OCI-LY7 (cell line): ENCODE results near the gene SLC12A9. TPM values are rescaled to one million over a fixed set of nuclear protein-coding genes. Genes with fewer than 3 reads are reported as not detected.

Experiments used
- BruUV-seq: library from RNA; stranded (reverse); fragments of 400-500 nt; replicated peaks from 2 replicates; lab custom pipeline; 2021; lab: Mats Ljungman, UMichigan
- CTCF ChIA-PET: fragments of 300-600 bp; sonication (Branson Sonifier 250); formaldehyde crosslinking; loops from one replicate; lab custom pipeline; 2022; ENCODE audit warnings: antibody characterized with exemption; ENCODE audit not compliant: unreplicated experiment; lab: Charles Lee
- POLR2A ChIA-PET: fragments of 300-600 bp; sonication (Branson Sonifier 250); formaldehyde crosslinking; loops from one replicate; lab custom pipeline; 2022; ENCODE audit warnings: antibody characterized with exemption; lab: Charles Lee
- DNase-seq: peaks from one replicate; pipeline ENCODE4 v3.0.0-alpha.2; 2015; ENCODE audit warnings: low spot score
- H2AFZ ChIP-seq: fragments of 200-600 bp; sonication (generic), shearing (Covaris generic); 2 replicates; pipeline ENCODE4 v1.6.1; 2014; ENCODE audit warnings: mild to moderate bottlenecking, antibody characterized with exemption, low read length, moderate library complexity
- H3K27ac ChIP-seq: fragments of 200-600 bp; sonication (generic); 2 replicates; pipeline ENCODE4 v1.5.1; 2014; ENCODE audit warnings: mixed run types, low read depth, mild to moderate bottlenecking, moderate library complexity, low read length, inconsistent platforms; ENCODE audit not compliant: poor library complexity, severe bottlenecking
- H3K36me3 ChIP-seq: fragments of 200-600 bp; sonication (generic); 2 replicates; pipeline ENCODE4 v1.6.1; 2014; ENCODE audit warnings: mild to moderate bottlenecking, antibody characterized with exemption, low read length, moderate library complexity, mixed read lengths; ENCODE audit not compliant: insufficient read depth
- H3K4me1 ChIP-seq: fragments of 200-600 bp; sonication (generic); 2 replicates; pipeline ENCODE4 v1.5.1; 2014; ENCODE audit warnings: mild to moderate bottlenecking, low read length; ENCODE audit not compliant: insufficient read depth, poor library complexity, severe bottlenecking
- H3K4me2 ChIP-seq: fragments of 200-600 bp; sonication (generic); 2 replicates; pipeline ENCODE4 v1.6.1; 2014; ENCODE audit warnings: mild to moderate bottlenecking, low read length
- H3K4me3 ChIP-seq: fragments of 200-600 bp; sonication (generic); 2 replicates; pipeline ENCODE4 v1.5.1; 2014; ENCODE audit warnings: mild to moderate bottlenecking, low read depth, low read length; ENCODE audit not compliant: poor library complexity, severe bottlenecking
- H3K79me2 ChIP-seq: fragments of 200-600 bp; sonication (generic); 2 replicates; pipeline ENCODE4 v1.6.1; 2016; ENCODE audit warnings: low read depth, mild to moderate bottlenecking, low read length, moderate library complexity, mixed read lengths; ENCODE audit not compliant: insufficient read depth
- H3K9me2 ChIP-seq: fragments of 200-600 bp; sonication (generic); 2 replicates; pipeline ENCODE4 v1.6.1; 2016; ENCODE audit warnings: mild to moderate bottlenecking, low read length, mixed read lengths; ENCODE audit not compliant: insufficient read depth
- H3K9me3 ChIP-seq: fragments of 200-600 bp; sonication (generic); 2 replicates; pipeline ENCODE4 v1.6.1; 2014; ENCODE audit warnings: mild to moderate bottlenecking, mixed run types, low read length, mixed read lengths
- H4K20me1 ChIP-seq: fragments of 200-600 bp; sonication (generic); 2 replicates; pipeline ENCODE4 v1.6.1; 2014; ENCODE audit warnings: mild to moderate bottlenecking, antibody characterized with exemption, low read length, moderate library complexity, mixed read lengths; ENCODE audit not compliant: insufficient read depth
- CTCF ChIP-seq: fragments of 200-600 bp; sonication (generic); conservative IDR thresholded peaks from 2 replicates; pipeline ENCODE4 v1.5.1; 2014; ENCODE audit warnings: mild to moderate bottlenecking, antibody characterized with exemption, low read length, moderate library complexity, mixed read lengths
- EZH2phosphoT487 ChIP-seq: fragments of 200-600 bp; sonication (generic); IDR thresholded peaks from 2 replicates; pipeline ENCODE4 v1.6.1; 2018; ENCODE audit warnings: low read depth, borderline replicate concordance, mild to moderate bottlenecking, mixed run types, antibody characterized with exemption, low read length, moderate library complexity, mixed read lengths
- intact Hi-C: fragments of 100-400 bp; cut with micrococcal nuclease; formaldehyde crosslinking; loops from one replicate; pipeline ENCODE4 v1.10.0; 2022; ENCODE audit not compliant: unreplicated experiment
- total RNA-seq, 2 experiments: library from RNA; depleted of rRNA in 1 of 2; stranded (reverse); fragments of >200 nt in 1 of 2; shearing (Covaris generic) in 1 of 2; gene quantifications; 2 replicates each; pipeline ENCODE4 v1.2.3, GENCODE V29; 2014 to 2022

Gene SLC12A9
- total RNA-seq, 2 experiments from 2014 or later, result 15.7 to 25.6 TPM

DNA sequence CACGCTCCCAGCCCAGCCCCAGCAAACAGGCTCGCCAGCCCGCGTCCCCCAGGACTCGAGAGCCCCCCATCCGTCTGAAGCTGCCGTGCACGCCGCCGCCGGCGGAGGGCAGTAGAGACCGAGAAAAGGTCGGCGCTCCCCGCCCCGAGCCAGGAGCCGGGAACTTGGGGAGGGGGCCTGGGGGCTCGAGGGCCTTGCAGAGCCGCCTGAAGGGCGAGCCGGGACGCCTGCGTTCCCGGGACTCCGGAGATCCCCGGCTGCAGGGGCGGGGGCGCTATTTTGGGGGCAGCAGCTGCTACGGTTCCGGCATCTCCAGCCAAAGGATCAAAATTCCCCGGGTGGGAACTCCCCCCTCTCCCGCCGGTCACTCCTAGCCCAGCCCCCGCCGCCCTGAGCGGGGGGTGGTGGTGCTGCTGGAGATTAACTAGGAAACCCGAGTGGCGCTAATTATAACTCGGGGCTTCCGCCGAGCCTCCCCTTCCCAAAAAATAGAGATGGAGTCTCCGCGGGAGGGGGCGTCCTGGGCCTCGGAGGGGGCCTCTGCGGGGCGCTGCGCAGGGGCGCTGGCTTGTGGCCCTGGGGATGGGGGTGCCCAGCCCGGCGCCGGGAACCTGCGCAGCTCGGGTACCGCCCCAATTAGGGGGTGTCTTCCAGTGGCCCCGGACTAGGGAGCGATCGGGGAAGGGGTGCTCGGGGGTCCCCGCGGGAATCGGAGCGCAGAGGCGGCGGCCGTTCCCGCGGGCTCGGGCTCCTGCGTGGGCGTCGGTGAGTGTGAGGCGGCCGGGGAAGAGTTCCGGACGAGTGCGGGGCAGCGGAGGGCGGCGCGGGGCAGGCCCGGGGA is 42.6 kb downstream of the SLC12A9 start:
- BruUV-seq, result no TSS peak
- H4K20me1 ChIP-seq, result no peaks in the 10 kb centered on the region
- intact Hi-C loops, result loop anchor here (2.0 to 5.0 kb wide), 2 partner anchors 182 to 244 kb away; no protein-coding TSS in a partner anchor

GRCh38 chr7:100895701-100895955 is 43.1 kb downstream of the SLC12A9 start, which contains the start of gene ACHE:
Gene ACHE (minus strand): TSS chr7:100895888. CDS start chr7:100894232, 1,656 bp downstream.
- no peak for DNase-seq
- H3K27ac ChIP-seq, result no peak within 1 kb of the TSS
- no peaks in the 10 kb centered on the region for H3K9me2 ChIP-seq
- H2AFZ ChIP-seq, result no peak within 1 kb of the TSS
- peaks cover 7% of the 10 kb centered on the region for H3K4me1 ChIP-seq
- TF ChIP-seq EZH2phosphoT487 (no peak), CTCF (no peak)
- H3K36me3 ChIP-seq, result no peaks in the 10 kb centered on the region
- intact Hi-C loops, result loop anchor here (2.0 to 5.0 kb wide), 2 partner anchors 182 to 243 kb away; no protein-coding TSS in a partner anchor
- CTCF ChIA-PET, result no interaction called here
- POLR2A ChIA-PET, result no interaction called here
- no peaks in the 10 kb centered on the region for H3K79me2 ChIP-seq
- H3K9me3 ChIP-seq, result no peaks in the 10 kb centered on the region
- BruUV-seq, result no TSS peak
- no peaks in the 10 kb centered on the region for H4K20me1 ChIP-seq
- H3K4me3 ChIP-seq, result peak within 1 kb of the TSS; percentile 48
- peak within 1 kb of the TSS; percentile 62 for H3K4me2 ChIP-seq

More for the DNA sequence above, 42.6 kb downstream of the SLC12A9 start:
- no peak overlapping the region for H3K27ac ChIP-seq
- peak overlapping the region; percentile 62 for H3K4me2 ChIP-seq
- H3K4me3 ChIP-seq, result peak overlapping the region; percentile 48
- H3K9me2 ChIP-seq, result no peaks in the 10 kb centered on the region
- CTCF ChIA-PET, result no interaction called here
- TF ChIP-seq EZH2phosphoT487, result no peak
- peak; percentile 85 for TF ChIP-seq CTCF
- H3K79me2 ChIP-seq, result no peaks in the 10 kb centered on the region
- H2AFZ ChIP-seq, result no peak overlapping the region
- POLR2A ChIA-PET, result no interaction called here
- peaks cover 12% of the 10 kb centered on the region for H3K4me1 ChIP-seq
- DNase-seq, result peak; percentile 49
- no peaks in the 10 kb centered on the region for H3K36me3 ChIP-seq
- H3K9me3 ChIP-seq, result no peaks in the 10 kb centered on the region
